Raji (cell line): ENCODE measurements around the gene TNS3.

Experiments
- POLR2A ChIP-seq: IDR thresholded peaks from 2 replicates; pipeline ENCODE4 v1.6.1; 2011; ENCODE audit warnings: low read depth, low read length, control low read depth; ENCODE audit not compliant: insufficient read depth

The TNS3 gene

GRCh38 chr7:47484457-47484856 is 97.5 kb downstream of the TNS3 start:
- no peak for TF ChIP-seq POLR2A

GRCh38 chr7:47483604-47484273 is 98.2 kb downstream of the TNS3 start:
- no peak for TF ChIP-seq POLR2A

- no peak for TF ChIP-seq POLR2A
These were observed 99.7 kb downstream of the TNS3 start for GRCh38 chr7:47482013-47482875.

GRCh38 chr7:47481541-47482012 is 100.3 kb downstream of the TNS3 start:
- no peak for TF ChIP-seq POLR2A

- TF ChIP-seq POLR2A: no peak
These were observed 101.1 kb downstream of the TNS3 start for GRCh38 chr7:47480576-47481538.

- no peak for TF ChIP-seq POLR2A
These were observed 101.9 kb downstream of the TNS3 start for GRCh38 chr7:47479821-47480575.

- no peak for TF ChIP-seq POLR2A
These were observed 102.8 kb downstream of the TNS3 start for GRCh38 chr7:47478926-47479711.

GRCh38 chr7:47478017-47478344 is 103.9 kb downstream of the TNS3 start:
- TF ChIP-seq POLR2A: no peak

- no peak for TF ChIP-seq POLR2A
These were observed 104.5 kb downstream of the TNS3 start for GRCh38 chr7:47477191-47478016.

- TF ChIP-seq POLR2A: no peak
These were observed 106.1 kb downstream of the TNS3 start for GRCh38 chr7:47475880-47476227.

GRCh38 chr7:47474937-47475879 is 106.7 kb downstream of the TNS3 start:
- no peak for TF ChIP-seq POLR2A
